ENCODE measurements around the gene BNIP5. TPM values are rescaled to one million over a fixed set of nuclear protein-coding genes. Genes with fewer than 3 reads are reported as not detected.
"Not testable (repeated sequence)": the region's sequence is repeated elsewhere in the genome, so short reads cannot be mapped to it uniquely, and the experiment has no call there.

BNIP5 gene
- total RNA-seq, 1 donor from 2014 or later = not detected

DNA sequence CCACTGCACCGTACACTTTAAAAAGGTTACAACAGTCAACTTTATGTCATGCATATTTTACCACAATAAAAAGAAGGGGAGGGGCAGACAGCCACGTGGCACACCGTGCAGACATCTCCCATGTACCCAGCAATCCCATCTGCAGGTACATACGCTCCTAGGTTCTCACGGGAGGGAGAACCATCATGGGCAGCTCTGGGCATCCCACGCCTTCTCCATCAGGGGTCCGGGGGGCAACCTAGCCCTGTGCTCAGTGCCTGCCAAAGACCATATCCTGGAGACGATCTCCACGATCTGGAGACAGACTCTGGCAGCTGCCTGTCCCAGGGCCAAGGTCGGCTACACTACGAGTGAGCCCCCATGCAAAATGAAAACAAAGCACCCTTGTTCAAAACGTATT is 2.5 kb upstream of the BNIP5 start:
- DNase-seq (ENCODE audit: low spot score) = no peak
- peaks cover 56% of the 10 kb centered on the region for H3K27me3 Mint-ChIP-seq (ENCODE audit: low read depth)
- no peak for TF ChIP-seq CTCF (IDR thresholded peaks at IDR 0.05)

GRCh38 chr6:36338223-36338622 is 1.5 kb upstream of the BNIP5 start:
- H3K36me3 Mint-ChIP-seq (ENCODE audit: low read depth) = not testable (repeated sequence)
- H3K27me3 Mint-ChIP-seq (ENCODE audit: low read depth) = peaks cover 63% of the 10 kb centered on the region

More for the DNA sequence above, 2.5 kb upstream of the BNIP5 start:
- Mint-ChIP-seq H3K4me3 (ENCODE audit: unreplicated experiment) (no peak overlapping the region), H3K27ac (ENCODE audit: unreplicated experiment) (no peak overlapping the region), H3K9me3 (ENCODE audit: low read depth) (no peaks in the 10 kb centered on the region), H3K36me3 (ENCODE audit: low read depth) (peaks cover 4% of the 10 kb centered on the region), H3K4me1 (ENCODE audit: low read depth) (peaks cover 5% of the 10 kb centered on the region)

GRCh38 chr6:36337814-36338213 is 1.1 kb upstream of the BNIP5 start:
- Mint-ChIP-seq H3K4me1 (ENCODE audit: low read depth) (peaks cover 9% of the 10 kb centered on the region), H3K27me3 (ENCODE audit: low read depth) (peaks cover 62% of the 10 kb centered on the region), H3K9me3 (ENCODE audit: low read depth) (no peaks in the 10 kb centered on the region), H3K27ac (ENCODE audit: unreplicated experiment) (no peak overlapping the region), H3K36me3 (ENCODE audit: low read depth) (peaks cover 2% of the 10 kb centered on the region), H3K4me3 (ENCODE audit: unreplicated experiment) (no peak overlapping the region)
- no peak for DNase-seq (ENCODE audit: low spot score)
- no peak for TF ChIP-seq CTCF (IDR thresholded peaks at IDR 0.05)

More at GRCh38 chr6:36338223-36338622, 1.5 kb upstream of the BNIP5 start:
- not testable (repeated sequence) for H3K4me1 Mint-ChIP-seq (ENCODE audit: low read depth); H3K9me3 Mint-ChIP-seq (ENCODE audit: low read depth); H3K27ac Mint-ChIP-seq (ENCODE audit: unreplicated experiment); H3K4me3 Mint-ChIP-seq (ENCODE audit: unreplicated experiment); DNase-seq (ENCODE audit: low spot score)

- TF ChIP-seq CTCF (IDR thresholded peaks at IDR 0.05) = no peak
- Mint-ChIP-seq H3K4me3 (ENCODE audit: unreplicated experiment) (no peak overlapping the region), H3K27ac (ENCODE audit: unreplicated experiment) (no peak overlapping the region), H3K9me3 (ENCODE audit: low read depth) (no peaks in the 10 kb centered on the region), H3K36me3 (ENCODE audit: low read depth) (no peaks in the 10 kb centered on the region), H3K27me3 (ENCODE audit: low read depth) (peaks cover 68% of the 10 kb centered on the region), H3K4me1 (ENCODE audit: low read depth) (peaks cover 9% of the 10 kb centered on the region)
- DNase-seq (ENCODE audit: low spot score) = no peak
Observed at GRCh38 chr6:36336208-36336710, 429 bp downstream of the BNIP5 start.

DNA sequence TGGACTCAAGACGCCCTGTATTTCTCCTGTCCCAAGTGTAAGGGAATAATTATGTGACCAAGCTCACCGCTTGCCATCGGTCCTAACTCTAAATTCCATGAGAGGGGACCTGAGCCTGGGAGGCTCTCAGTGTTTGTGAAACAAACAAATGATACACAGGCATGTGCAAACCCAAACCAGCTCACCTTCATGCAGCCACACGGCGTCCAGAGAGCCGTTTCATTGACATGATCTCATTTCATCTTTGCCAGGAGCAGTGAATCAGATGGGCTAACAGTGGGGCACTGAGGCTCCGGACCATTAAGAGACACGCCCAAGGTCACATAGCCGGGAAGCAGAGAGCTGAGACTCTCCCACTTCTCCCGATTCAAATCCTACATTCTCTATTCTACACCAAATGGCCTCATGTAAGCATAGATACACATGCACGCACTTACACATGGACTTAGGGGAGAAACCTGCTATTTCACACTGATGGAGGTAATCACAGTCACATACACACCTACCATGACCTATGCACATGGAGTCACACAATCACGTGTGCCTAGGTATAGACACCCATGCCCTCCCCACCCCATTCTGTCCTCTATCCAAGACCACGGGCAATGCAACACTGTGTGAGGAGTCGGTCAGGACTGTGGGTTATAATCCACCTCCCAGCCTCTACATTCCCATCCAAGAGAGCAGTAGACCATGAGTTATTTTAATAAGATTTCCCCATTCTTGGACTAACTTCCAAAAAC is 1.1 kb downstream of the BNIP5 start:
- Mint-ChIP-seq H3K4me1 (ENCODE audit: low read depth) (peaks cover 5% of the 10 kb centered on the region), H3K9me3 (ENCODE audit: low read depth) (no peaks in the 10 kb centered on the region)

More for the DNA sequence above, 1.1 kb downstream of the BNIP5 start:
- Mint-ChIP-seq H3K36me3 (ENCODE audit: low read depth) (no peaks in the 10 kb centered on the region), H3K27me3 (ENCODE audit: low read depth) (peaks cover 64% of the 10 kb centered on the region), H3K4me3 (ENCODE audit: unreplicated experiment) (no peak overlapping the region), H3K27ac (ENCODE audit: unreplicated experiment) (no peak overlapping the region)
- TF ChIP-seq CTCF (IDR thresholded peaks at IDR 0.05) = no peak
- no peak for DNase-seq (ENCODE audit: low spot score)
